Upper lobe of left lung (tissue), 4 donors: Measurements from ENCODE around the gene VAC14.

ENCODE experiments used
- POLR2AphosphoS5 ChIP-seq, 2 donors: sonication (generic); formaldehyde crosslinking; IDR thresholded peaks; one replicate each; pipeline ENCODE4 v1.5.1; 2017; ENCODE audit warnings: antibody characterized with exemption in 2 of 2
- TF ChIP-seq, protein P1 (sequence below), 6 experiments: fragments of 450-650 bp in 4 of 6; fragments of 200-600 bp in 2 of 6; sonication (generic) in 2 of 6; IDR thresholded peaks; one replicate each; pipeline ENCODE4 v1.5.1; 2016 to 2019; ENCODE audit warnings: antibody characterized with exemption in 6 of 6

DNA sequence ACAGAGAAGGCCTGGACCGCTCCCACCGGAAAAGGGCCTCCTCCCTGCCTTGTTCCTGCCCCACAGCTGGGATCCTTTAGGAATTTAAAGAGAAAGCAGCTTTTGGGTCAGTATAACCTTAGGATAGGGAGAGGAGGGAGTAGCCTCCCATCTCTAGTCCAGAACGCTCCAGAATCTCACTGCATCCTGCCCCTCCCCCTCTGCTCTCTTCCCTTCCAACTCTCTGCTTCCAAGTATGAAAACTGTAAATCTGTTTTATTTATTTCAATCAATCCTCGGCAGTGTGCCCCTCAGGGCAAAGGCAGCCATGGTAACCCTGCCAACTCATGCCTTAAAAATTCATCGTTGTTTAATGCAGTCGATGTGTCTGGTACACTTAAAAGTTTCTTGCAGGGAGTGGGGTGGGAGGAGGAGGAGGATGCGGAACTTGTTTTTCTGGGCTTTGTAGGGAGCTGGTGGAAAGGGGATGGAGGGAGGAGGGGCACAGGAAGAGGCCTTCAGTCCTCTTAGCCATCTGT, 94.0 kb downstream of the VAC14 start:
- TF ChIP-seq POLR2AphosphoS5 (IDR thresholded peaks at IDR 0.05): no peak
- TF ChIP-seq, protein P1, sequence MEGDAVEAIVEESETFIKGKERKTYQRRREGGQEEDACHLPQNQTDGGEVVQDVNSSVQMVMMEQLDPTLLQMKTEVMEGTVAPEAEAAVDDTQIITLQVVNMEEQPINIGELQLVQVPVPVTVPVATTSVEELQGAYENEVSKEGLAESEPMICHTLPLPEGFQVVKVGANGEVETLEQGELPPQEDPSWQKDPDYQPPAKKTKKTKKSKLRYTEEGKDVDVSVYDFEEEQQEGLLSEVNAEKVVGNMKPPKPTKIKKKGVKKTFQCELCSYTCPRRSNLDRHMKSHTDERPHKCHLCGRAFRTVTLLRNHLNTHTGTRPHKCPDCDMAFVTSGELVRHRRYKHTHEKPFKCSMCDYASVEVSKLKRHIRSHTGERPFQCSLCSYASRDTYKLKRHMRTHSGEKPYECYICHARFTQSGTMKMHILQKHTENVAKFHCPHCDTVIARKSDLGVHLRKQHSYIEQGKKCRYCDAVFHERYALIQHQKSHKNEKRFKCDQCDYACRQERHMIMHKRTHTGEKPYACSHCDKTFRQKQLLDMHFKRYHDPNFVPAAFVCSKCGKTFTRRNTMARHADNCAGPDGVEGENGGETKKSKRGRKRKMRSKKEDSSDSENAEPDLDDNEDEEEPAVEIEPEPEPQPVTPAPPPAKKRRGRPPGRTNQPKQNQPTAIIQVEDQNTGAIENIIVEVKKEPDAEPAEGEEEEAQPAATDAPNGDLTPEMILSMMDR (IDR thresholded peaks at IDR 0.05): no peak
